ENCODE results near the gene AP2A1.

The AP2A1 gene

DNA sequence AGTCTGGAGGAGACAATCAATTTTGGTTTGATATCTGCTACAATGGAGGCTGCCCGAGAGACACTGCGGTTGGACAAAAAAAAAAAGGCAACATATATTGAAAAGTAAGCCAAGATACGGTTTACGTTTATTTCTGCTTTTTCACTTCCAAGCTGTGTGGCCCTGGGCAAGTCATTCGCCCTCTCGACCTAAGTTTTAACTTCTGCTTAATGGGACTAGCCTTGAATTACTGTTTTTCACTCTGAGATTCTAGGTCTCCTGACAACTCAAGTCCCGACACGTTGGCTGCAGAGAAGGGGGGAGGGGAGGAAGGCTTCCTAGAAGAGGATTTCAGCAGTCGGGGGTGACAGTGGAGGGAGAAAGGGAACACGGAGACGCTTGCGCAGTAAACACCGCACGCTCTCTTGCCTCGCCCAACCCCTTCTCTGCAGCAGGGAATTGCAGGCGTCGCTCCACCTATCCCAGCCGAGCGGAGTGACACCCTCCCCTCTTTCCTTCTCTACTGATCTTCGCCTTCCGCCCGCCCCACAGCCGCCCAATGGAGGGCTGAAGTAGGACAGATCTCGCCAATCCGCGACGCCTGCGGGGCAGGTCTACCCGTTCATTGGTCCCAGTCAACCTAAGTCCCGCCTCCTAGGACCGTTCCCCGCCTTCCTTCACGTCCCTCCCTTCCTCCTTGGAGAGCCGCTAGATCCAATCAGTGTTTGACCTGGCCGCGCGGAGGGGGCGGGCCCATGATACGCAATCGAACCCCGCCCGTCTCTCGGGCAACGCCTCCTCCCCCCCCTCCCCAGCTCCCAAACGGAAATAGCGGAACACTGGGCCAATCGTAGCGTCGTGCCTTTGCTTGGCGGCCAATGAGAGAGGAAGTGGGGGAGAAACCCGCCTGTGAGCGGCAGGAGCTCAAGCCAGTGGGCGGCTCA is 533 bp upstream of the AP2A1 start:
- peak; percentile 98 for DNase-seq (ENCODE audit: low read depth)

DNA sequence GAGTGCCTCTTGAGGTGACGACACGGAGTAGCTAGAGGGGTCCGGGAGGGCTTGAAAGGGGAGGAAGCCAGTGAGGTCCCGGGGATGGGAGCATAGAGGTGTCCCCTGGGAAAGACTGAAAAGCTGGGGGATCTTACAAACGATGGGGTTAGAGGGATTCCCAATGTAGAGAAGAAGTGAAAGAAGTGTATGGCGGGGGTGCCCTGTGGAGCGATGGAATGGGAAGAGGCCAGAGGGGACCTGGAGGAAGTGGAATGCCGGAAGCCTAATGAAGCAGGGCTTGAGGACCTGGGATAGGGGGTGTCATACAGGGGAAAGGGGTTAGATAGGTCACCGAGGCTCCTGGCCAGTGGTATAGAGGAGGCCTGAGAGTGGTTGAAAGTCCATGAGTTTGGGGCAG is 580 bp downstream of the AP2A1 start:
- no peak for DNase-seq (ENCODE audit: low read depth)

DNA sequence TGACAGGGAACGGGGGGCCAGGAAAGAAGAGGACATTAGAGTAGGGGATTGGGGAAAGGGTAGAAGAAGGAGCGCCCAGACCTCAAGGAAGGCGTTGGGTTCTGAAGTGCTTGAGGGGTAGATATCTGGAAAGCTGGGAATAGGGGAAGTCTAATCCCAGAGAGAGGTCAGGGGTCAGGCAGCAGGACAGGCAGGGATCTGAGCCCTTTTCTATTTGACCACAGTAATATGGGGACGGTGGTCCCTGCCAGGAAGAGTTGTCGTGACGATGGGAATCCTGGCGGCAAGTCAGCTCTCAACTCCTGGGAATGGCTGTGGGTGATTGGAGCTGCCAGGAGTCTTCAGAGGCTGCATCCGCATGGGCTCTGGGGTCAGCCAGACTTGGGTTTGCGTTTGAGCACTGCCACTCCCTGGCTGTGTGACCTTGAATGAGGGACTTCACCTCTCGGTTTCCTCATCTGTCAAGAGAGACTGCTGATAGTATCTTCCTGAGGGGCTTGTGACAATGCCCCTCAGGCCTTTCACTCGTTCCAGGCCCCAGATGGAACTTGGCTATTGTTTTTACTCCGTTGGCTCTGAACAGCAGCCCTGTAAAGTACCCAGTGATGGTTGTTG is 1.3 kb downstream of the AP2A1 start:
- no peak for DNase-seq (ENCODE audit: low read depth)

DNA sequence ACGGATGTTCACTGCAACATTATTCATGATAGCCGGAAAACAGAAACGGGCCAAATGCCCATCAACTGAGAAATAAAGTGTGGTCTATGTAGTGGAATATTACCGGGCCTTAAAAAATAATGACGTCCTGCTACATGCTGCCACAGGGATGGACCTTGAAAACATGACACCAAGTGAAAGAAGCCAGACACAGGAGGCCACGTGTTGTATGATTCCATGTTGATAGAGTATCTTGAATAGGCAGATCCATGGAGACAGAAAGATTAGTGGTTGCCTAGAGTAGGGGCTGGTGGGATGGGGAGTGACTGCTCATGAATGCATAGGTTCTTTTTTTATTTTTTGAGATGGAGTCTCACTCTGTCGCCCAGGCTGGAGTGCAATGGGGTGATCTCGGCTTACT is 3.7 kb downstream of the AP2A1 start:
- no peak for DNase-seq (ENCODE audit: low read depth)

DNA sequence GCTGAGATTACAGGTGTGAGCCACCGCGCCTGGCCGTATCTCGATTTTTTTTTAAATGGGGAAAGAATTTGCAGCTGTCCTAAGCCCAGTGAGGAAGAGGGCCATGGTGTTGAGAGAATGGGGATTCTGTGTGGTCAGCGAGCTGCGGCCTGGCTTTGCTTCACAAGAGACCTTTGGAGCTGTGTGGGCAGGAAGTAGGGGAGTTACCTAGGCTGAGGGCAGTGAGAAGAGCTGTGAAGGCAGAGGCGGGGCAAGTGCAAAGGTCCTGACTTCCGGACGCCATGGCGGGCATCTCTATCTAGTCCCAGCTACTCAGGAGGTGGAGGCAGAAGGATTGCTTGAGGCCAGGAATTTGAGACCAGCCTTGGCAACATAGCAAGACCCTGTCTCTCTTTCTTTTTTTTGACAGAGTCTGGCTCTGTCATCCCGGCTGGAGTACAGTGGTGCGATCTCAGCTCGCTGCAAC is 4.9 kb downstream of the AP2A1 start:
- no peak for DNase-seq (ENCODE audit: low read depth)

DNA sequence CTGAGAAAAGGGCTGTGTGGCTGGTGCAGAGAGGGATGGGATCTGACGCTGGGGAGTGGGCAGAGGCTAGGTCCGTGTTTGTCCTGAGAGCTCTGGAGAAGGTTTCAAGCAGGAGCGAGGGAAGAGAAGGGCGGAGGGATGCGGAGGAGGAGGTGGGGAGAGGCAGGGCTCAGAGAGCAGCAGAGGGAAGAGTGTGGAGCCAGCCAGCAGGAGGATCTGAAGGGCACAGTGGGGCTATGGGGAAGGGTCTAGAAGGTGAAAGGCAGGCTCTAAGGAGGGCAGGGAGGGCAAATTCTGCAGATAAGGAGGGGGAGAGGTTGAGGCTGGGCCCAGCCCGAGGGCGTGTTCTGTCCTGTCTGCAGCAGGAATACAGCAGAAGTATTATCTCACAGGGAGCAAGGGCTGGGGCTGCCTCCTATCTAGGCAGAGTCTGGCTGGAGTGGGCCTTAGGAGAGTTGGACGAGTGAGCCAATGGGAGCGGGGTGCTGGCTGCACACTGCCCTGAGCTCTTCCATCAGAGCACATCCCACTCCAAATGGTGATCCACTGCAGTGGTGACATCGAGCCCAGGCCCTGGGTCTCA is 6.1 kb downstream of the AP2A1 start:
- DNase-seq (ENCODE audit: low read depth), result no peak

DNA sequence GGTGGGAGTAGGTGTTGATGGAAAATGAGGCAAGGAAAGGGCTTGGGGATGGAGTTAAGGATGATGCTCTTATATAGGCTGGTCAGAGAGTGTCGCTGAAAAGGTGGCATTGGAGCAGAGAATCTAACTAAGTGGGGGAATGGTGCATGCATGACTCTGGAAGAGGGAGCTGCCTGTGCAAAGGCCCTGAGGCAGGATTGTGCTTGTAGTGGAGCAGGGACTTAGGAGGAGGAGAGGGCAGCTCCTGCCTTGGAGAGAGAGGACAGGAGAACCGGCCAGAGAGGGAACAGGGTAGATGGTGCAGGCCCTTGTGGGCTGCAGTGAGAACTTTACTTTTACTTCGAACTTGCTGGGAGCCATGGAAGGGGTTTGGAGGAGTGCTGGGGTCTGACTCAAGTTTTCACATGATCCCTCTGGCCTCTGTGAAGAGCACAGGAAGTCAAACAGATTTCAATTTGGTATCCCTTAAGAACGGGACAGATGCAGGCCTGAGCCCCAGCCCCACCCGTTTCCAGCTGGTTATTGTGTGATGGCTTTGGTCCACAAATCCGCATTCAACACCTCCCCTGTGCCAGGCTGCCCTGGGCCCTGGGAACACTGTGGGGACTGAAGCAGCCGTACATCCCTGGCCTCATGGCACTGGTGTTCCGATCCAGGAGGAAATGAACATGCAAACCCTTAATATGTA is 7.0 kb downstream of the AP2A1 start:
- no peak for DNase-seq (ENCODE audit: low read depth)

DNA sequence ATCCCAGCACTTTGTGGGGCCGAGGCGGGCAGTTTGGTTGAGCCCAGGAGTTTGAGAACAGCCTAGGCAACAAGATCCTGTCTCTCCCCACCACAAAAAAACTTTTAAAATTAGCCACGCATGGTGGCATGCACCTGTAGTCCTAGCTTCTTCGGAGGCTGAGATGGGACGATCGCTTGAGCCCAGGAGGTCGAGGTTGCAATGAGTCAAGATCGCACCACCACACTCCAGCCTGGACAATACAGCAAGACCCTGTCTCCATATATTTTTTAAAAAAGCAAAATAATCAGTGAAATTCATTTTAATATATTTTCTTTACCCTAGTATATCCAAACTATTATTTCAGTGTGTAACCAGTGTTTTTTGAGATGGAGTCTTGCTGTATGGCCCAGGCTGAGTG is 8.2 kb downstream of the AP2A1 start:
- no peak for DNase-seq (ENCODE audit: low read depth)

DNA sequence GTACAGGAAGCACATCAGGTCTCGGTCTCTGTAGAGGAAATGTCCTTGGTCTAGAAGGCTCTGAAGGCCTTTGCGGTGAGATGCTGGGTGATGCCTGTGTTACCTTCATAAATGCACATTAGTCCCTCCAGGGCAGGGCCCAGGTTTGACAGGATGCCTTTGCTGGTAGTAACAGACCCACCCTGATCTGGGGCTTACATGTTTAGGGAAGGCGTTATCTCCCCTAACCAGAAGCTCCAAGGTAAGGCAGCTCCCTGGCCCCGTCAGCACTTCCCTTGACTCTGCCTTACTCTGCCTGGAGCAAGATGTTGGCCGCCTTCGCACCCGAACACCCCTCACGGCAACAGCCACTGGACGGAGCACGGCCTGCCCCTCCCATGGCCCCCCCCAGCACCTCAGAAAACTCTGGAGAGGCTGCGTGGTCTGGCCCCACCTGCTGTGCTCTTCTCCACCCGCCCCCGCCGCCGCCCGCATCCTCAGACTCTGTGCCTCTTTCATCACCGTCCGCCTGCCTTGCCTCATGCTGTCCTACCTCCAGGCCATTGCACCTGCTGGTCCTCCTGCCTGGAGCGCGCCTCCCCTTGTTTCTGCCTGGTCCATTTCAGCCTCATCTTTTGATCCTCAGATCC is 9.1 kb downstream of the AP2A1 start:
- DNase-seq (ENCODE audit: low read depth), result no peak

DNA sequence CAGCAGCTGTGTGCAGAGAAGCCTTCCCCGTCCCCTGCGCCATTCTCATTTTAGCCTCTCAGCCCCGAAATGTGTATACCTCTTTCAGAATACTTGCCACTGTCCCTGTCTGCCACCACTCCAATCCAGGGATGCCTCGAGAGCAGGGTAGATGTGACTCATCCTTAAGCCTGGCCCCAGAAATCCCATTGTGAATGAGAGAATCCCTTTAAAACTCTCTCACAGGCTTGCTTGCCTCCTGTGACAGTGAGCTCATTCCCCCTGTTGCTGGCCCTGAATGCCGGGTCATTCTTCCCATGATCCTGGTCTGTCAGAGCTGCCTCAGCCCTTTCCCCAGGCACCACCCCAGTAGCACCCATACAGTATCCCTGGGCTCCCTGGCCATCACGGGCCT is 9.6 kb downstream of the AP2A1 start:
- DNase-seq (ENCODE audit: low read depth), result no peak

DNA sequence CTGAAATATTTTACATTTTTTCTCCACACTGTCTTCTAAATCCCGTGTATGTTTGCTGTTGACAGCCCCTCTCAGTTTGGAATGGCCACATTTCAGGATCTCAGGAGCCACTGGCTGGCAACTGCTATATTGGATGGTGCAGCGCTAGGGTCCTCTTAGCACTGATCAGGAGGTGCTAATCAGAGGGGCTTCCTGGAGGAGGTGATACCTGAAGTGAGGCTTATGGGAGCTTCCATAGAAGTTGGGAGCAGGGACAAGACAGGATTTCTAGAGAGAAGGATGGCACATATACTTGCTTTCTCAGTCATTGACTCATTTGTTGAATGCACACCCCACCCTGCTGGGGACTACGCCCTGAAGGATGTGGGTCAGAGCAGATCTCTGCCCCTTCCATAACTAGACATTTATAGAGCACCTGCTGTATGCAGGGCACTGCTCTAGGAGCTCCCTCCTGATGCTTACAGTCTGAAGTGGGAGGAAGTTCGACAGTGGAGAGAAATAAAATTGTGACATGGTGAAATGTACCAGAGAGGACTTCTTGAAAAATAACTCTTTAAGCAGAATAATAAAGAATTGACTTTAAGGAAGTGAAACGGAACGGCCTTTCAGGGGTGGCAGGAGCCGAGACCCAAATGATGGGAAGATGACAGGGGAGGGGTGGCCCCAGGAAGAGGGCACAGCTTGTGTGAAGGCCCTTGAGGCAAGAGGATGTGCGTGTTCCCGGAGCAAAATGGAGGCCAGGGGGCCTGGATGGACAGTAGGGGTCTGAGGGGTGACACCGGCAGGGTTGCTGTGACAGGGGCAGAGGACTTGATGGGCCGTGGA is 13.1 kb downstream of the AP2A1 start:
- DNase-seq (ENCODE audit: low read depth), result no peak

DNA sequence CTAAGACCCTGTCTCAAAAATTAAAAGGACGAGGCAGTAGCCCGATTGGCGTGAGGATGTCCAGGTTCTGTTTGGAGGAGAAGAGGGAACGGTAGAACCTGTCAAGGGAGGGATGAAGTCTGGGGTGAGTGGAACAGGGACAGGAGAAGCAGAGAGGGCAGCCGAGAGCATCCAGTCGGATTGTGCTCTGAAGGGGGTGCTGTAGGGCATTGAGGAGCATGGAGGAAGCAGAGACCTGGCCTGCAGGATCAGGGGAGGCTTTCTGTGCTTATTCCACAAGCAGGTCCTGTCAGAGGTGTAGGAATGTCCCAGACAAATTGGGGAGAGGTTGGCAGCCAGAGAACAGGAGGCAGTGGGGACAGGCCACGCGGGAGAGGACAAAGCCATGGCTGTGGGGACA is 14.1 kb downstream of the AP2A1 start:
- no peak for DNase-seq (ENCODE audit: low read depth)

DNA sequence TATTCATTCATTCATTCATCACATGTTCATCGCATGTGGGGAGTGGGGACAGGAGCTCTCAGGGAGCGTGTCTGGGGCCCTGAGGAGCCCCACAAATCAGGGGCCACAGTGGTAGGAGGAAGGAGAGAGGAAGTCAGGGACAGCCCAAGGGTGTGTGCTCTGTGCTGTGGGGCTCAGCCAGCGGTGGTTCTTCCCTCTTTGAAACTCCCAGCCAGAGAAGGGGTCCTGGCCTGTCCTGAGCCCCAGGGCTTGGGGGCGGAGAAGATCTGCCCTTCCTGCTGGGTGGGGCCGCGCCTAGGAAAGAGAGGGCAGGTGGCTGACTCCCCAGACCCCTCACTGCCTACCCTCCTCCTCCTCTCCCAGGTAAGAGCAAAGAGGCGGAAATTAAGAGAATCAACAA is 14.6 kb downstream of the AP2A1 start:
- DNase-seq (ENCODE audit: low read depth), result no peak

DNA sequence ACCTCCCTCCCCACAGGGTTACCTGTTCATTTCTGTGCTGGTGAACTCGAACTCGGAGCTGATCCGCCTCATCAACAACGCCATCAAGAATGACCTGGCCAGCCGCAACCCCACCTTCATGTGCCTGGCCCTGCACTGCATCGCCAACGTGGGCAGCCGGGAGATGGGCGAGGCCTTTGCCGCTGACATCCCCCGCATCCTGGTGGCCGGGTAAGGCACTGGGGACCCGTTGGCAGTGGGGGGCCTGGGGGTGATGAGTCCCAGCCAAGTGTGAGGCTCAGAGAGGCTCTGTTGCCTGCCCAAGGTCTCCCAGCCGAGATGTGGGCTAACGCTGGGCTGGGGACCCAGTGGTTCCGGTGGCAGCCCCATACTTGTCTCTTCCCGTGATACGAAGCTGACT is 15.7 kb downstream of the AP2A1 start:
- no peak for DNase-seq (ENCODE audit: low read depth)

DNA sequence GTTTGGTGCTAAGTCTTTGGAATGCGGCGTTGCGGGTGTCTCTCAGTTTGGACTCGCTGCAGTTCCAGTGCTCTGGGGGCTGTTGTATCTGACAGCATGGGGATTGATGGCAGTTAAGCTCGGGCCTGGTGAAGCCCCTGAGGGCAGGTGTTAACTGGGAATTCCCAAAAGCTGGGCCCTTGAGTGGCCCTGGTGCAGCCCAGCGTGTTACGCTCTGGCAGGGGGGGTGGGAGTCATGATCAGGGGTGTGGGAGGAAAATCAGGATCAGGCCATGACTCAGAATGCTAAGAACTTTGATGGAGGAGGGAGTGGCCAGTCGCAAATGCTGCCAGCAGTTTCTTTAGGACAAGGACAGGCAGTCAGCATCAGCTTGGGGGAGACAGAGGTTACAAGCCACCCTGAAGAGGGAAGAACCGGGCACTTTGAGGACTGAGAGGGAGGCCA is 19.6 kb downstream of the AP2A1 start:
- DNase-seq (ENCODE audit: low read depth), result no peak

DNA sequence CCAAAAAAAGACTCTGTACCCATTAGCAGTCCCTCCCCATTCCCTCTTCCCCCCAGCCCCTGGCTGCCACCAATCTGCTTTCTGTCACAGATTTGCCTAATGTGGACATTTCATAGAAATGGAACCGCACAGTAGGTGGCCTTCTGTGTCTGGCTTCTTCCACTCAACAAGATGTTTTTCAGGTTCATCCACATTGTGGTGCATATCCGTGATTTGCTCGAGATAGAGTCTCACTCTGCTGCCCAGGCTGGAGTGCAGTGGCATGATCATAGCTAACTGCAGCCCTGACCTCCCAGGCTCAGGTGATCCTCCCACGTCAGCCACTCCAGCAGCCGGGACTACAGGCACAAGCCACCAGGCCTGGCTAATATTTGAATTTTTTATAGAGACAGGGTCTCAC is 20.9 kb downstream of the AP2A1 start:
- no peak for DNase-seq (ENCODE audit: low read depth)

DNA sequence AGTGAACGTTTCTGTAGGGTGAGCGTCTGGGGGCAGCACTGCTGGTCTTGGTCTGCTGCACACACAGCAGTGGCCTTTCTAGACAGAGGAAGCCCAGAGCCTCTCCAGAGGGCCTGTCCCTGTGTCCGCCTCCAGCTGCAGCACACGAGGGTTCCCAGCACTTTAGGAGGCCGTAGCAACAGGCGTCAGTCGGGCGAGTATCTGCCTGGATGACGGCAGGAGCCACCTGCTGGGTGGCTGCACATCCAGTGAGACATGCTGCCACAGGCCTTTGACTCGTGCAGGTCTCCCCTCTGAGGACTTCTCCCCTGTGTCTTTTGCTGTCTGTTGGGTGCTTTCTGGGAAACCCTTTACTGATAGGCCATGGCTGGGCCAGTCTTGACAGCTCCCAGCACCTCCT is 22.1 kb downstream of the AP2A1 start:
- no peak for DNase-seq (ENCODE audit: low read depth)

DNA sequence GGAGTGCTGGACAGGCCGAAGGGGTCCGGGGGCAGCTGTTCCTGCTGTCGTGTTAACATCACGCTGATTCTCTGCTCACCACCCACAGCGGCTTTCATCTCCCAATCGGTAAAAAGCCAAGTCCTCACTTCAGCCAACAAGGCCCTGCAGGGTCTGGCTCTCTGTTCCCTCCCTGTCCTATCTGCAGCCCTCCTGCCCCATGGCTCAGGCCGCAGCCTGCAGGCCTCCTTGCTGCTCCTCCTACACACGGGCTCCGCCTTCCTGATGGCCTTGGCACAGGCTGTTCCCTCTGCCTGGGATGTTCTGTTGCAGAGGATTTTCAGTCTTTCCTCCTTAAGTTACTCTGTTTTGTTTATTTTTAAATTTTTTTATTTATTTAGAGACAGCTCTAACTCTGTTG is 24.1 kb downstream of the AP2A1 start:
- no peak for DNase-seq (ENCODE audit: low read depth)

DNA sequence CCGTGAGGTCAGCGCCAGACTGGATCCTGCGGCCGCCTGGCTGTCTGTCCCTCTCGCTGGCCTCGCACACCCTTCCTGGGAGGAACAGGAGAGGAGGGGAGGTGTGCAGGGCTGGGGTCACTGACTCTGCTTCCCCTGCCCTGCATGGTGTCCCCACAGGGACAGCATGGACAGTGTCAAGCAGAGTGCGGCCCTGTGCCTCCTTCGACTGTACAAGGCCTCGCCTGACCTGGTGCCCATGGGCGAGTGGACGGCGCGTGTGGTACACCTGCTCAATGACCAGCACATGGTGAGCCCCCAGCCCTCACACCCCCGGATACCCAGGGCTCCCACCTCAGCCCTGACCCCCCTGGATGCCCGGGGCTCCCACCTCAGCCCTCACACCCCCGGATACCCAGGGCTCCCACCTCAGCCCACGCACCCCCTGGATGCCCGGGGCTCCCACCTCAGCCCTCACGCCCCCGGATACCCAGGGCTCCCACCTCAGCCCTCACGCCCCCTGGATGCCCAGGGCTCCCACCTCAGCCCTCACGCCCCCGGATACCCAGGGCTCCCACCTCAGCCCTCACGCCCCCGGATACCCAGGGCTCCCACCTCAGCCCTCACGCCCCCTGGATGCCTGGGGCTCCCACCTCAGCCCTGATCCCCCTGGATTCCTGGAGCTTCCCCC is 25.1 kb downstream of the AP2A1 start:
- no peak for DNase-seq (ENCODE audit: low read depth)

DNA sequence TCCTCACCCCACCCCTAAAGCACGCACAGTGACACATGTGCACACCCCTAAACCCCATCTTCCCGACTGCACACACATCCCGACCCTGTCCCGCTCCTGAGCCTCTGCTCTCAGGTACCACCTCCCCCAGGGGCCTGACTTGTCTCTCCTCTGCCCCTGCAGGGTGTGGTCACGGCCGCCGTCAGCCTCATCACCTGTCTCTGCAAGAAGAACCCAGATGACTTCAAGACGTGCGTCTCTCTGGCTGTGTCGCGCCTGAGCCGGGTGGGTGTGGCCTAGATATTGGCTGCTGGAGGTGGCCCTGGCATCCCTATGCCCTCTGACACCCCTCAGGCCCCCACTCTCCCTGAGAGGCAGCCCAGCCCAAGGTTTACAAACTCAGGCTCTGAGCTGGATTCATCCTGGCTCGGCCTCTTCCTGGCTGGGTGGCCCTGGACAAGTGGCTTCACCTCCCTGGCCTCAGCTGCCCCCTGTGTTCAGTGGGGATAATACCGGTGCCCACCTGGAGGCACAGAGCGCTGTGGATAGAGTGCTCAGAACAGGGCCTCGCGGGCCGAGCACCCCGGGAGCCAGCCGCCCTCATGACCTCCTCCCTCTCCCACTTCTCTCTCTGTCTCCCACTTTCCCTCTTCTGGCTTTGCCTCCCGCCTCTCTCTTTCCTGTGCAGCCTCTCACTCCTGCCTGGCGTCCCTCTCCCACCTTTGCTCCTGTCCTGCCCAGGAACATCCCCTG is 26.2 kb downstream of the AP2A1 start:
- no peak for DNase-seq (ENCODE audit: low read depth)

All from activated T-cell treated with anti-CD3 and anti-CD28 coated beads for 48 hours (primary cell).